Measurements from ENCODE around the gene PTK6. TPM values are rescaled to one million over a fixed set of nuclear protein-coding genes. Genes with fewer than 3 reads are reported as not detected.

Gene PTK6
- total and polyA plus RNA-seq, 2 of the 13 experiments (the other 11 are each of a cell fraction or from before 2014, with no cell fraction given) = 0.08 TPM; not detected in 1

- TF ChIP-seq HNF1A (IDR thresholded peaks at IDR 0.05; ENCODE audit: low read depth) = no peak
- TF ChIP-seq HNF1A (CRISPR knock-in tag; IDR thresholded peaks at IDR 0.05; ENCODE audit: borderline replicate concordance) = no peak
- no peak for TF ChIP-seq POLR2AphosphoS2 (IDR thresholded peaks at IDR 0.05; ENCODE audit: low read depth, low read length)
- no peak for TF ChIP-seq ATF5 (CRISPR knock-in tag; IDR thresholded peaks at IDR 0.05; ENCODE audit: low read depth)
- TF ChIP-seq BRF2 (CRISPR knock-in tag; IDR thresholded peaks at IDR 0.05) = no peak
- TF ChIP-seq ZNF691 (CRISPR knock-in tag; IDR thresholded peaks at IDR 0.05; ENCODE audit: borderline replicate concordance, low read depth) = 0 out of 2 replicates have a peak, but pooled peaks have one; percentile 6
- 0 out of 2 replicates have a peak, but pooled peaks have one; percentile 43 for TF ChIP-seq SPEN (CRISPR knock-in tag; IDR thresholded peaks at IDR 0.05; ENCODE audit: low read depth)
- 0 out of 2 replicates have a peak, but pooled peaks have one; percentile 49 for TF ChIP-seq E2F5 (CRISPR knock-in tag; conservative IDR thresholded peaks at IDR 0.05)
- no peak for TF ChIP-seq FLYWCH1 (CRISPR knock-in tag; IDR thresholded peaks at IDR 0.05)
- 0 out of 2 replicates have a peak, but pooled peaks have one; percentile 18 for TF ChIP-seq ZSCAN9 (CRISPR knock-in tag; IDR thresholded peaks at IDR 0.05; ENCODE audit: borderline replicate concordance)
- TF ChIP-seq ZNF441 (CRISPR knock-in tag; IDR thresholded peaks at IDR 0.05; ENCODE audit: borderline replicate concordance) = no peak
- TF ChIP-seq POGZ (CRISPR knock-in tag; IDR thresholded peaks at IDR 0.05) = no peak
- TF ChIP-seq CHD4 (IDR thresholded peaks at IDR 0.05; ENCODE audit: borderline replicate concordance, low read length) = no peak
- TF ChIP-seq PCBP2 (optimal IDR thresholded peaks at IDR 0.05; ENCODE audit: low read depth, low read length, poor library complexity, severe bottlenecking) = no peak
- no peak; the same call in 1 of the 2 replicates for TF ChIP-seq ZFX (CRISPR knock-in tag; IDR thresholded peaks at IDR 0.05; ENCODE audit: low read depth)
- TF ChIP-seq ZNF652 (CRISPR knock-in tag; IDR thresholded peaks at IDR 0.05; ENCODE audit: borderline replicate concordance, low read depth) = no peak
- TF ChIP-seq PPARG (CRISPR knock-in tag; conservative IDR thresholded peaks at IDR 0.05) = no peak
- peak; percentile 37; the same call in 1 of the 2 replicates for TF ChIP-seq ZBTB25 (CRISPR knock-in tag; IDR thresholded peaks at IDR 0.05)
- no peak for TF ChIP-seq MAFG (CRISPR knock-in tag; IDR thresholded peaks at IDR 0.05)
- peak; percentile 59; the same call in 1 of the 2 replicates for TF ChIP-seq ARNTL (CRISPR knock-in tag; IDR thresholded peaks at IDR 0.05)
These were observed 37.9 kb upstream of the PTK6 start (continued) for GRCh38 chr20:63574829-63575743.

Data from HepG2 (cell line).